Right atrium auricular region (tissue), 2 donors: ENCODE results near the gene CNTN2. TPM values are rescaled to one million over a fixed set of nuclear protein-coding genes. Genes with fewer than 3 reads are reported as not detected.

Experiments used
- DNase-seq: peaks from one replicate; pipeline ENCODE4 v3.0.0-alpha.2; 2019; ENCODE audit warnings: low spot score
- H3K27ac ChIP-seq, 2 donors: fragments of 200-600 bp; sonication (generic); 1 replicate in 1 of 2; 2 replicates in 1 of 2; pipeline ENCODE4 v1.5.1; 2016 to 2019
- H3K27me3 ChIP-seq, 2 donors: fragments of 200-600 bp; sonication (generic); one replicate each; pipeline versions ENCODE4 v1.5.1 to v1.6.0; 2017 to 2019
- H3K36me3 ChIP-seq: fragments of 200-600 bp; sonication (generic); one replicate; pipeline ENCODE4 v1.5.1; 2016
- H3K4me1 ChIP-seq, 2 donors: fragments of 200-600 bp; sonication (generic); one replicate each; pipeline versions ENCODE4 v1.5.1 to v1.6.0; 2017 to 2019
- H3K4me3 ChIP-seq, 2 donors: fragments of 200-600 bp; sonication (generic); 1 replicate in 1 of 2; 2 replicates in 1 of 2; pipeline ENCODE4 v1.5.1; 2017 to 2019; ENCODE audit warnings: mild to moderate bottlenecking in 1 of 2, moderate library complexity in 1 of 2
- H3K9me3 ChIP-seq, 2 donors: fragments of 200-600 bp; sonication (generic); one replicate each; pipeline ENCODE4 v1.5.1; 2019
- total RNA-seq, 2 donors: library from RNA; depleted of rRNA; stranded (reverse); fragments of >200 nt; gene quantifications; one replicate each; pipeline ENCODE4 v1.1.0, GENCODE V29; 2016
- TF ChIP-seq, protein P1 (sequence below), 2 donors: fragments of 200-600 bp; sonication (generic); IDR thresholded peaks; one replicate each; pipeline ENCODE4 v1.5.1; 2019; ENCODE audit warnings: antibody characterized with exemption in 2 of 2

CNTN2 gene
- total RNA-seq, 2 donors from 2014 or later = 0.41 to 0.67 TPM

GRCh38 chr1:205062319-205062718 is 19.3 kb downstream of the CNTN2 start:
- Histone ChIP-seq H3K27ac (no peak overlapping the region), H3K4me1 (peaks cover 0 to 8% of the 10 kb centered on the region in 2 donors), H3K27me3 (no peaks in the 10 kb centered on the region), H3K4me3 (no peak overlapping the region), H3K9me3 (no peaks in the 10 kb centered on the region), H3K36me3 (no peaks in the 10 kb centered on the region)
- no peak for DNase-seq
- TF ChIP-seq, protein P1, sequence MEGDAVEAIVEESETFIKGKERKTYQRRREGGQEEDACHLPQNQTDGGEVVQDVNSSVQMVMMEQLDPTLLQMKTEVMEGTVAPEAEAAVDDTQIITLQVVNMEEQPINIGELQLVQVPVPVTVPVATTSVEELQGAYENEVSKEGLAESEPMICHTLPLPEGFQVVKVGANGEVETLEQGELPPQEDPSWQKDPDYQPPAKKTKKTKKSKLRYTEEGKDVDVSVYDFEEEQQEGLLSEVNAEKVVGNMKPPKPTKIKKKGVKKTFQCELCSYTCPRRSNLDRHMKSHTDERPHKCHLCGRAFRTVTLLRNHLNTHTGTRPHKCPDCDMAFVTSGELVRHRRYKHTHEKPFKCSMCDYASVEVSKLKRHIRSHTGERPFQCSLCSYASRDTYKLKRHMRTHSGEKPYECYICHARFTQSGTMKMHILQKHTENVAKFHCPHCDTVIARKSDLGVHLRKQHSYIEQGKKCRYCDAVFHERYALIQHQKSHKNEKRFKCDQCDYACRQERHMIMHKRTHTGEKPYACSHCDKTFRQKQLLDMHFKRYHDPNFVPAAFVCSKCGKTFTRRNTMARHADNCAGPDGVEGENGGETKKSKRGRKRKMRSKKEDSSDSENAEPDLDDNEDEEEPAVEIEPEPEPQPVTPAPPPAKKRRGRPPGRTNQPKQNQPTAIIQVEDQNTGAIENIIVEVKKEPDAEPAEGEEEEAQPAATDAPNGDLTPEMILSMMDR (IDR thresholded peaks at IDR 0.05) = no peak

GRCh38 chr1:205062895-205063294 is 19.9 kb downstream of the CNTN2 start:
- Histone ChIP-seq H3K4me3 (no peak overlapping the region), H3K27ac (no peak overlapping the region), H3K27me3 (no peaks in the 10 kb centered on the region), H3K9me3 (no peaks in the 10 kb centered on the region), H3K36me3 (no peaks in the 10 kb centered on the region), H3K4me1 (peaks cover 0 to 8% of the 10 kb centered on the region in 2 donors)
- DNase-seq = no peak
- TF ChIP-seq, protein P1 (IDR thresholded peaks at IDR 0.05) = no peak

DNA sequence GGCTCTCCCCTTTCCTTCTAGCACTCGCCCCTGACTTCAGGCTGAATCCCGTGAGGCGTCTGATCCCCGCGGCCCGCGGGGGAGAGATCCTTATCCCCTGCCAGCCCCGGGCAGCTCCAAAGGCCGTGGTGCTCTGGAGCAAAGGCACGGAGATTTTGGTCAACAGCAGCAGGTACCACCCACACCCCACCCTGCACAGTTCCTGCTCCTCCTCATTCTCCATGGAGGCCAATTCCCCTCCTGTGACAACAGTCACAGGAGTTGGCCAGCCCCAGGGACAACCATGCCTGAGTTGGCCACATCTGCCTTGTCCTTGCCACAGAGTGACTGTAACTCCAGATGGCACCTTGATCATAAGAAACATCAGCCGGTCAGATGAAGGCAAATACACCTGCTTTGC is 21.3 kb downstream of the CNTN2 start:
- Histone ChIP-seq H3K27me3 (no peaks in the 10 kb centered on the region), H3K9me3 (no peaks in the 10 kb centered on the region), H3K36me3 (no peaks in the 10 kb centered on the region), H3K4me1 (peaks cover 0 to 14% of the 10 kb centered on the region in 2 donors), H3K4me3 (no peak overlapping the region), H3K27ac (no peak overlapping the region)
- no peak for DNase-seq
- TF ChIP-seq, protein P1 (IDR thresholded peaks at IDR 0.05) = no peak

DNA sequence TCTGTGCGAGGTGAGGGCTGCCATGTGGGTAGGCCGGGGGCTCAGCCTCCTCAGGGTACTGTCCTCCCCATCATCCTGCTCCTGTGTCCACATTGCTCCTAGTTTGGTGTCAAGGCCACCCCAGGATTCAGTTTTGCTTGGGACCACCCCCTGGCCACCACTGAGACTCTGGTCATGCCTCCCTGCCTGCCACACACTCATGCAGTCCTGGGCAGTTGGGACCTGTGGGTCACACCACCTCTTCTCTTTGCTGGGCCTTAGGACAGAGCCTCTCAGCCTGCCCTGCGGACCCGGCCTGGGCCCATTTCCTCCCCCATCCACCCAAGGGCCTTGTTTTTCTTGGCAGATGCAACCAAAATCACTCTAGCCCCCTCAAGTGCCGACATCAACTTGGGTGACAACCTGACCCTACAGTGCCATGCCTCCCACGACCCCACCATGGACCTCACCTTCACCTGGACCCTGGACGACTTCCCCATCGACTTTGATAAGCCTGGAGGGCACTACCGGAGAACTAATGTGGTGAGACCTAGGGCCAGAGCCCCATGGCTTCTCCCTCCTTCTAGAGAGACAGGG is 21.8 kb downstream of the CNTN2 start:
- Histone ChIP-seq H3K9me3 (no peaks in the 10 kb centered on the region), H3K27ac (no peak overlapping the region), H3K4me1 (peaks cover 0 to 14% of the 10 kb centered on the region in 2 donors), H3K36me3 (no peaks in the 10 kb centered on the region), H3K27me3 (no peaks in the 10 kb centered on the region), H3K4me3 (no peak overlapping the region)
- TF ChIP-seq, protein P1 (IDR thresholded peaks at IDR 0.05) = no peak
- no peak for DNase-seq

- Histone ChIP-seq H3K9me3 (no peaks in the 10 kb centered on the region), H3K27me3 (no peaks in the 10 kb centered on the region)
- TF ChIP-seq, protein P1 (IDR thresholded peaks at IDR 0.05) = no peak
These were observed 22.7 kb downstream of the CNTN2 start for GRCh38 chr1:205065666-205066065.

More at GRCh38 chr1:205065666-205066065, 22.7 kb downstream of the CNTN2 start:
- no peak for DNase-seq
- no peaks in the 10 kb centered on the region for H3K36me3 ChIP-seq
- no peak overlapping the region for H3K27ac ChIP-seq
- peaks cover 0 to 14% of the 10 kb centered on the region in 2 donors for H3K4me1 ChIP-seq
- H3K4me3 ChIP-seq = no peak overlapping the region
